RWPE2 (cell line): Measurements from ENCODE around the gene CNIH3.

ENCODE experiments used
- ATAC-seq: fragments of 200-7000 bp; cut with Tn5 transposase; 3 replicates; pipeline ENCODE4 v1.9.1; 2021; ENCODE audit warnings: low read depth
- DNase-seq: peaks from one replicate; pipeline ENCODE4 v3.0.0-alpha.2; 2020; ENCODE audit warnings: low spot score
- H3K27ac ChIP-seq: fragments of 450-650 bp; 2 replicates; pipeline ENCODE4 v1.5.1; 2017; ENCODE audit warnings: mild to moderate bottlenecking; ENCODE audit not compliant: poor library complexity, severe bottlenecking
- H3K27me3 ChIP-seq: fragments of 250-450 bp; sonication (Bioruptor Pico); 2 replicates; pipeline ENCODE4 v1.5.1; 2021; ENCODE audit warnings: mild to moderate bottlenecking, moderate library complexity; ENCODE audit not compliant: insufficient read depth, poor library complexity, severe bottlenecking
- H3K36me3 ChIP-seq: fragments of 250-450 bp; sonication (Bioruptor Pico); 2 replicates; pipeline ENCODE4 v1.5.1; 2020; ENCODE audit warnings: low read depth, mild to moderate bottlenecking, moderate library complexity
- H3K4me1 ChIP-seq: fragments of 250-450 bp; sonication (Bioruptor Pico); 2 replicates; pipeline ENCODE4 v1.5.1; 2021; ENCODE audit warnings: mild to moderate bottlenecking, moderate library complexity; ENCODE audit not compliant: insufficient read depth, poor library complexity, severe bottlenecking
- H3K4me3 ChIP-seq: fragments of 250-450 bp; sonication (Bioruptor Pico); 2 replicates; pipeline ENCODE4 v1.5.1; 2021; ENCODE audit warnings: mild to moderate bottlenecking, moderate library complexity; ENCODE audit not compliant: severe bottlenecking
- H3K9me3 ChIP-seq: fragments of 250-450 bp; sonication (Bioruptor Pico); 2 replicates; pipeline ENCODE4 v1.5.1; 2021; ENCODE audit warnings: mild to moderate bottlenecking, moderate library complexity; ENCODE audit not compliant: severe bottlenecking
- CTCF ChIP-seq: fragments of 450-650 bp; IDR thresholded peaks from one replicate; pipeline ENCODE4 v1.5.1; 2017; ENCODE audit warnings: mild to moderate bottlenecking, moderate library complexity; ENCODE audit not compliant: poor library complexity, severe bottlenecking

The CNIH3 gene

GRCh38 chr1:224763126-224763775 is 147.1 kb downstream of the CNIH3 start:
- no peak for ATAC-seq

GRCh38 chr1:224766266-224766665 is 150.1 kb downstream of the CNIH3 start:
- no peak overlapping the region for H3K4me3 ChIP-seq
- no peak for TF ChIP-seq CTCF
- no peak overlapping the region for H3K27ac ChIP-seq
- ATAC-seq: no peak
- H3K36me3 ChIP-seq: no peaks in the 10 kb centered on the region
- no peaks in the 10 kb centered on the region for H3K9me3 ChIP-seq
- H3K27me3 ChIP-seq: no peaks in the 10 kb centered on the region
- no peak for DNase-seq
- no peaks in the 10 kb centered on the region for H3K4me1 ChIP-seq

More at GRCh38 chr1:224763126-224763775, 147.1 kb downstream of the CNIH3 start:
- DNase-seq: no peak
- Histone ChIP-seq H3K4me1 (no peaks in the 10 kb centered on the region), H3K36me3 (no peaks in the 10 kb centered on the region), H3K4me3 (no peak overlapping the region), H3K27me3 (no peaks in the 10 kb centered on the region), H3K27ac (no peak overlapping the region), H3K9me3 (no peaks in the 10 kb centered on the region)
- no peak for TF ChIP-seq CTCF

- Histone ChIP-seq H3K27me3 (no peaks in the 10 kb centered on the region), H3K9me3 (no peaks in the 10 kb centered on the region), H3K4me3 (no peak overlapping the region), H3K4me1 (no peaks in the 10 kb centered on the region), H3K36me3 (no peaks in the 10 kb centered on the region), H3K27ac (no peak overlapping the region)
- TF ChIP-seq CTCF: no peak
- DNase-seq (no peak), ATAC-seq (no peak)
Observed at GRCh38 chr1:224767031-224767430, 150.9 kb downstream of the CNIH3 start.

GRCh38 chr1:224767676-224768075 is 151.6 kb downstream of the CNIH3 start:
- H3K9me3 ChIP-seq: no peaks in the 10 kb centered on the region
- no peak for TF ChIP-seq CTCF
- H3K27ac ChIP-seq: no peak overlapping the region
- DNase-seq (no peak), ATAC-seq (no peak)
- H3K4me1 ChIP-seq: no peaks in the 10 kb centered on the region
- no peaks in the 10 kb centered on the region for H3K27me3 ChIP-seq
- H3K4me3 ChIP-seq: no peak overlapping the region
- H3K36me3 ChIP-seq: no peaks in the 10 kb centered on the region

GRCh38 chr1:224768971-224769370 is 152.9 kb downstream of the CNIH3 start:
- no peak for DNase-seq
- Histone ChIP-seq H3K4me3 (no peak overlapping the region), H3K27ac (no peak overlapping the region), H3K9me3 (no peaks in the 10 kb centered on the region), H3K36me3 (no peaks in the 10 kb centered on the region), H3K4me1 (no peaks in the 10 kb centered on the region), H3K27me3 (no peaks in the 10 kb centered on the region)
- TF ChIP-seq CTCF: no peak
- no peak for ATAC-seq
